Prostate gland (tissue), 2 donors: Measurements from ENCODE around the gene ITFG2. TPM values are rescaled to one million over a fixed set of nuclear protein-coding genes. Genes with fewer than 3 reads are reported as not detected.

ENCODE experiments used
- DNase-seq: peaks from one replicate; pipeline ENCODE4 v3.0.0-alpha.2; 2019; ENCODE audit warnings: low spot score
- H3K27ac ChIP-seq, 2 donors: fragments of 200-600 bp; sonication (generic); 2 replicates each; pipeline ENCODE4 v1.5.1; 2017 to 2019
- H3K27me3 ChIP-seq: fragments of 200-600 bp; sonication (generic); replicated peaks from 2 replicates; pipeline ENCODE4 v1.5.1; 2019; ENCODE audit not compliant: insufficient read depth
- H3K36me3 ChIP-seq, 2 donors: fragments of 200-600 bp; sonication (generic); 1 replicate in 1 of 2; 2 replicates in 1 of 2; pipeline versions ENCODE4 v1.5.1 to v1.8.1; 2017 to 2019
- H3K4me1 ChIP-seq: fragments of 200-600 bp; sonication (generic); replicated peaks from 2 replicates; pipeline ENCODE4 v1.5.1; 2019
- H3K4me3 ChIP-seq, 2 donors: fragments of 200-600 bp; sonication (generic); 2 replicates each; pipeline ENCODE4 v1.5.1; 2017 to 2019
- H3K9me3 ChIP-seq: fragments of 200-600 bp; sonication (generic); 2 replicates; pipeline ENCODE4 v1.5.1; 2017
- CTCF ChIP-seq, 4 experiments: fragments of 200-600 bp in 2 of 4; fragments of 450-650 bp in 2 of 4; sonication (generic) in 2 of 4; IDR thresholded peaks; 1 replicate in 3 of 4; 2 replicates in 1 of 4; pipeline ENCODE4 v1.5.1; 2016 to 2019; ENCODE audit warnings: antibody characterized with exemption in 4 of 4, mild to moderate bottlenecking in 2 of 4, moderate library complexity in 2 of 4
- POLR2A ChIP-seq: fragments of 450-650 bp; IDR thresholded peaks from one replicate; pipeline ENCODE4 v1.6.1; 2016; ENCODE audit warnings: antibody characterized with exemption, mild to moderate bottlenecking
- POLR2AphosphoS5 ChIP-seq: sonication (generic); formaldehyde crosslinking; IDR thresholded peaks from one replicate; pipeline ENCODE4 v1.6.1; 2017; ENCODE audit warnings: antibody characterized with exemption
- WGBS: methylation state at CpG from one replicate; pipeline ENCODE4 v1.1.5; 2018; 5-methylcytosine and 5-hydroxymethylcytosine counted together
- intact Hi-C: fragments of 100-400 bp; cut with DNase I; formaldehyde crosslinking; loops from one replicate; pipeline ENCODE4 v1.14.2; 2022
- total RNA-seq, 2 donors: library from RNA; depleted of rRNA; stranded (reverse); fragments of >200 nt; gene quantifications; one replicate each; pipeline ENCODE4 v1.1.0, GENCODE V29; 2016

The ITFG2 gene
- total RNA-seq, 2 donors from 2014 or later: 41.5 to 46.5 TPM

GRCh38 chr12:2775431-2775830, 37.0 kb upstream of the ITFG2 start:
- WGBS: 57% methylated on average over 8 of the region's 8 CpGs
- no peaks in the 10 kb centered on the region for H3K27me3 ChIP-seq
- no peaks in the 10 kb centered on the region for H3K9me3 ChIP-seq
- TF ChIP-seq POLR2AphosphoS5 (peak; percentile 28), CTCF (IDR thresholded peaks at IDR 0.05) (no peak), POLR2A (no peak)
- intact Hi-C loops: no loop called here
- no peak overlapping the region for H3K27ac ChIP-seq
- no peak overlapping the region for H3K4me3 ChIP-seq
- H3K36me3 ChIP-seq: no peaks in the 10 kb centered on the region
- H3K4me1 ChIP-seq: no peaks in the 10 kb centered on the region
- peak; percentile 49 for DNase-seq

GRCh38 chr12:2776129-2776806, 36.2 kb upstream of the ITFG2 start:
- H3K4me3 ChIP-seq: no peak overlapping the region
- no peak overlapping the region for H3K27ac ChIP-seq
- H3K36me3 ChIP-seq: no peaks in the 10 kb centered on the region
- H3K4me1 ChIP-seq: no peaks in the 10 kb centered on the region
- DNase-seq: no peak
- 83% methylated on average over 20 of the region's 20 CpGs for WGBS
- no peaks in the 10 kb centered on the region for H3K9me3 ChIP-seq
- no peaks in the 10 kb centered on the region for H3K27me3 ChIP-seq
- intact Hi-C loops: no loop called here
- TF ChIP-seq POLR2A (no peak), CTCF (IDR thresholded peaks at IDR 0.05) (no peak), POLR2AphosphoS5 (no peak)

- no peak overlapping the region for H3K27ac ChIP-seq
- WGBS: 68% methylated on average over 4 of the region's 4 CpGs
- no peaks in the 10 kb centered on the region for H3K27me3 ChIP-seq
- H3K4me1 ChIP-seq: peaks cover 2% of the 10 kb centered on the region
- TF ChIP-seq POLR2AphosphoS5 (no peak), CTCF (IDR thresholded peaks at IDR 0.05) (no peak), POLR2A (no peak)
- no peak for DNase-seq
- no peaks in the 10 kb centered on the region for H3K9me3 ChIP-seq
- H3K36me3 ChIP-seq: no peaks in the 10 kb centered on the region
- H3K4me3 ChIP-seq: no peak overlapping the region
- intact Hi-C loops: no loop called here
Measured at GRCh38 chr12:2779281-2779680, 33.2 kb upstream of the ITFG2 start.

- intact Hi-C loops: no loop called here
- DNase-seq: peak; percentile 36
- peak; percentile 42 for TF ChIP-seq POLR2AphosphoS5
- peak; percentile 67 to 85 (median 81) for TF ChIP-seq CTCF (IDR thresholded peaks at IDR 0.05)
- no peak for TF ChIP-seq POLR2A
- no peaks in the 10 kb centered on the region for H3K27me3 ChIP-seq
- no peak overlapping the region for H3K27ac ChIP-seq
- H3K36me3 ChIP-seq: no peaks in the 10 kb centered on the region
- H3K9me3 ChIP-seq: no peaks in the 10 kb centered on the region
- WGBS: 13% methylated on average over 25 of the region's 25 CpGs
- H3K4me3 ChIP-seq: no peak overlapping the region
- peaks cover 7% of the 10 kb centered on the region for H3K4me1 ChIP-seq
Measured at GRCh38 chr12:2783936-2784600, 28.4 kb upstream of the ITFG2 start.

- peaks cover 7% of the 10 kb centered on the region for H3K4me1 ChIP-seq
- intact Hi-C loops: no loop called here
- no peaks in the 10 kb centered on the region for H3K27me3 ChIP-seq
- DNase-seq: peak; percentile 24
- no peak overlapping the region for H3K4me3 ChIP-seq
- no peak overlapping the region for H3K27ac ChIP-seq
- no peaks in the 10 kb centered on the region for H3K36me3 ChIP-seq
- no peak for TF ChIP-seq POLR2A
- TF ChIP-seq POLR2AphosphoS5: peak; percentile 7
- TF ChIP-seq CTCF (IDR thresholded peaks at IDR 0.05): no peak
- 41% methylated on average over 5 of the region's 5 CpGs for WGBS
- no peaks in the 10 kb centered on the region for H3K9me3 ChIP-seq
Measured at GRCh38 chr12:2785017-2785416, 27.5 kb upstream of the ITFG2 start.
